H1 (cell line): ENCODE data around the gene CARM1. TPM values are rescaled to one million over a fixed set of nuclear protein-coding genes. Genes with fewer than 3 reads are reported as not detected.

ENCODE experiments used
- CTCF ChIA-PET: fragments of 300-600 bp; sonication (Branson Sonifier 250); formaldehyde crosslinking; loops from one replicate; lab custom pipeline; 2021; ENCODE audit not compliant: partially characterized antibody; lab: Charles Lee
- POLR2A ChIA-PET: fragments of 300-600 bp; sonication (Branson Sonifier 250); formaldehyde crosslinking; loops from one replicate; lab custom pipeline; 2021; ENCODE audit warnings: inconsistent platforms; ENCODE audit not compliant: partially characterized antibody; lab: Charles Lee
- DNase-seq, 2 experiments: peaks; one replicate each; pipeline versions ENCODE4 v3.0.0 to v3.0.0-alpha.2; 2010 to 2022; ENCODE audit warnings: low spot score in 2 of 2, low read depth in 1 of 2, mixed read lengths in 1 of 2
- FAIRE-seq: peaks from 2 replicates; lab custom pipeline; 2011; peaks lifted over from hg19 to GRCh38; lab: Jason Lieb, UNC
- H2AFZ ChIP-seq: 2 replicates; pipeline ENCODE4 v1.8.1; 2012; ENCODE audit warnings: low read length, inconsistent platforms
- H2AK5ac ChIP-seq: 2 replicates; pipeline ENCODE4 v1.6.1; 2013; ENCODE audit warnings: low read depth, low read length
- H2BK120ac ChIP-seq: replicated peaks from 2 replicates; pipeline ENCODE3; 2013; ENCODE audit warnings: low read depth, low read length, inconsistent platforms
- H2BK12ac ChIP-seq: 2 replicates; pipeline ENCODE4 v1.6.1; 2013; ENCODE audit warnings: low read depth, low read length
- H2BK15ac ChIP-seq: 2 replicates; pipeline ENCODE4 v1.6.1; 2013; ENCODE audit warnings: low read length
- H2BK20ac ChIP-seq: 2 replicates; pipeline ENCODE4 v1.6.1; 2013; ENCODE audit warnings: low read length
- H2BK5ac ChIP-seq: 2 replicates; pipeline ENCODE4 v1.6.1; 2013; ENCODE audit warnings: low read depth, low read length
- H3K14ac ChIP-seq: 2 replicates; pipeline ENCODE4 v1.6.1; 2013; ENCODE audit warnings: inconsistent platforms; ENCODE audit not compliant: insufficient read length
- H3K18ac ChIP-seq: 2 replicates; pipeline ENCODE4 v1.6.1; 2013; ENCODE audit warnings: low read length; ENCODE audit errors: extremely low read depth
- H3K23ac ChIP-seq: 2 replicates; pipeline ENCODE4 v1.6.1; 2013; ENCODE audit warnings: inconsistent platforms; ENCODE audit not compliant: insufficient read length
- H3K23me2 ChIP-seq: 2 replicates; pipeline ENCODE4 v1.6.1; 2013; ENCODE audit warnings: low read depth, low read length
- H3K27ac ChIP-seq: 2 replicates; pipeline ENCODE4 v1.6.1; 2011; ENCODE audit warnings: low read depth, low read length, inconsistent platforms
- H3K27me3 ChIP-seq, 4 experiments: replicated peaks in 1 of 4; 1 replicate in 1 of 4; 2 replicates in 3 of 4; pipeline versions ENCODE4 v1.6.1 to v1.8.1; 2011 to 2013; ENCODE audit warnings: low read length in 3 of 4, mild to moderate bottlenecking in 3 of 4, inconsistent platforms in 2 of 4, mixed read lengths in 2 of 4, moderate library complexity in 1 of 4; ENCODE audit not compliant: control insufficient read depth in 3 of 4, insufficient read depth in 3 of 4; ENCODE audit errors: extremely low read depth in 1 of 4
- H3K36me3 ChIP-seq, 4 experiments: 2 replicates each; pipeline versions ENCODE4 v1.6.1 to v1.8.1; 2011 to 2013; ENCODE audit warnings: mild to moderate bottlenecking in 4 of 4, low read length in 3 of 4, moderate library complexity in 2 of 4, control low read depth in 1 of 4, inconsistent platforms in 1 of 4; ENCODE audit not compliant: insufficient read depth in 4 of 4, control insufficient read depth in 2 of 4
- H3K4ac ChIP-seq: replicated peaks from 2 replicates; pipeline ENCODE3; 2013; ENCODE audit warnings: low read length, low read depth, mixed read lengths, inconsistent platforms; ENCODE audit not compliant: insufficient read length
- H3K4me1 ChIP-seq, 4 experiments: replicated peaks in 1 of 4; 1 replicate in 1 of 4; 2 replicates in 3 of 4; pipeline versions ENCODE4 v1.6.1 to v1.8.1; 2011 to 2013; ENCODE audit warnings: low read length in 3 of 4, inconsistent platforms in 2 of 4, mixed read lengths in 1 of 4; ENCODE audit not compliant: insufficient read depth in 4 of 4, control insufficient read depth in 3 of 4
- H3K4me2 ChIP-seq, 2 experiments: 2 replicates each; pipeline versions ENCODE4 v1.6.1 to v1.8.1; 2011 to 2013; ENCODE audit warnings: low read depth in 2 of 2, low read length in 2 of 2, control low read depth in 1 of 2, inconsistent platforms in 1 of 2, mild to moderate bottlenecking in 1 of 2; ENCODE audit not compliant: insufficient read depth in 1 of 2
- H3K4me3 ChIP-seq, 4 experiments: fragments of 200-600, 300-600 bp in 1 of 4; sonication (generic), shearing (Covaris generic), sonication (Bioruptor Twin) in 1 of 4; 2 replicates each; pipeline versions ENCODE4 v1.5.1 to v1.8.1; 2011 to 2016; ENCODE audit warnings: low read length in 4 of 4, low read depth in 3 of 4, control low read depth in 2 of 4, inconsistent platforms in 2 of 4, mild to moderate bottlenecking in 2 of 4, mixed read lengths in 1 of 4, moderate library complexity in 1 of 4; ENCODE audit not compliant: insufficient read depth in 2 of 4; ENCODE audit errors: extremely low read depth in 1 of 4
- H3K56ac ChIP-seq: replicated peaks from 2 replicates; pipeline ENCODE3; 2013; ENCODE audit warnings: low read depth, mild to moderate bottlenecking, mixed read lengths, low read length, inconsistent platforms; ENCODE audit not compliant: insufficient read length
- H3K79me1 ChIP-seq: 2 replicates; pipeline ENCODE4 v1.6.1; 2013; ENCODE audit warnings: low read depth, low read length, control low read depth
- H3K79me2 ChIP-seq, 2 experiments: 2 replicates each; pipeline versions ENCODE4 v1.6.1 to v1.8.1; 2012 to 2013; ENCODE audit warnings: low read length in 2 of 2, mild to moderate bottlenecking in 2 of 2, inconsistent platforms in 1 of 2; ENCODE audit not compliant: insufficient read depth in 2 of 2, control insufficient read depth in 1 of 2
- H3K9ac ChIP-seq, 4 experiments: replicated peaks in 1 of 4; 1 replicate in 1 of 4; 2 replicates in 3 of 4; pipeline versions ENCODE4 v1.6.1 to v1.8.1; 2011 to 2013; ENCODE audit warnings: low read depth in 3 of 4, low read length in 3 of 4, control low read depth in 2 of 4, mild to moderate bottlenecking in 2 of 4, moderate library complexity in 2 of 4, inconsistent platforms in 1 of 4; ENCODE audit errors: extremely low read depth in 1 of 4
- H3K9me3 ChIP-seq, 2 experiments: 2 replicates each; pipeline versions ENCODE4 v1.6.1 to v1.8.1; 2012 to 2013; ENCODE audit warnings: mild to moderate bottlenecking in 2 of 2, moderate library complexity in 2 of 2, control low read depth in 1 of 2, inconsistent platforms in 1 of 2, low read depth in 1 of 2, low read length in 1 of 2, mixed read lengths in 1 of 2; ENCODE audit not compliant: insufficient read depth in 2 of 2
- H4K20me1 ChIP-seq, 2 experiments: replicated peaks in 1 of 2; 2 replicates each; pipeline versions ENCODE3 to v1.8.1; 2011 to 2013; ENCODE audit warnings: inconsistent platforms in 2 of 2, low read length in 2 of 2, mild to moderate bottlenecking in 1 of 2; ENCODE audit not compliant: insufficient read depth in 2 of 2, control insufficient read depth in 1 of 2
- H4K5ac ChIP-seq: 2 replicates; pipeline ENCODE4 v1.6.1; 2013; ENCODE audit warnings: low read length, low read depth, mixed read lengths, inconsistent platforms; ENCODE audit not compliant: insufficient read length
- H4K8ac ChIP-seq: 2 replicates; pipeline ENCODE4 v1.8.0; 2013; ENCODE audit warnings: mild to moderate bottlenecking, moderate library complexity, low read length, inconsistent platforms; ENCODE audit not compliant: insufficient read depth; ENCODE audit errors: extremely low read depth
- H4K91ac ChIP-seq: replicated peaks from 2 replicates; pipeline ENCODE3; 2013; ENCODE audit warnings: low read length, mixed read lengths, inconsistent platforms; ENCODE audit not compliant: insufficient read length
- CEBPB ChIP-seq: IDR thresholded peaks from 2 replicates; pipeline ENCODE4 v1.6.1; 2012; ENCODE audit warnings: low read depth, low read length
- EP300 ChIP-seq, 2 experiments: IDR thresholded peaks; 1 replicate in 1 of 2; 2 replicates in 1 of 2; pipeline ENCODE4 v1.6.1; 2011 to 2012; ENCODE audit warnings: low read depth in 2 of 2, low read length in 2 of 2, mild to moderate bottlenecking in 2 of 2, borderline replicate concordance in 1 of 2, inconsistent platforms in 1 of 2, moderate library complexity in 1 of 2
- EZH2 ChIP-seq: fragments of 200-600 bp; sonication (generic); IDR thresholded peaks from 2 replicates; pipeline ENCODE4 v1.7.1; 2012; ENCODE audit warnings: low read depth, mild to moderate bottlenecking, moderate library complexity, low read length, inconsistent platforms; ENCODE audit not compliant: severe bottlenecking
- KDM4A ChIP-seq: IDR thresholded peaks from one replicate; pipeline ENCODE4 v1.7.1; 2012; ENCODE audit warnings: low read depth, mild to moderate bottlenecking, moderate library complexity, low read length, inconsistent platforms; ENCODE audit not compliant: severe bottlenecking
- NRF1 ChIP-seq: IDR thresholded peaks from 2 replicates; pipeline ENCODE4 v1.6.1; 2011; ENCODE audit warnings: mild to moderate bottlenecking, low read depth, low read length, improper control_type of control experiment
- PHF8 ChIP-seq: fragments of 200-600 bp; sonication (generic); conservative IDR thresholded peaks from 2 replicates; pipeline ENCODE4 v1.7.1; 2012; ENCODE audit warnings: low read depth, mild to moderate bottlenecking, inconsistent platforms, low read length, moderate library complexity
- TAF1 ChIP-seq: IDR thresholded peaks from 2 replicates; pipeline ENCODE4 v1.6.1; 2011; ENCODE audit warnings: mild to moderate bottlenecking, low read depth, low read length
- WGBS, 2 experiments: shearing (Covaris generic) in 1 of 2; methylation state at CpG; one replicate each; pipeline versions ENCODE4 v1.1.6 to v1.1.7; 2013 to 2015; ENCODE audit warnings: low lambda C conversion rate in 2 of 2, mixed read lengths in 2 of 2, inconsistent platforms in 1 of 2, low coverage in 1 of 2, missing lambda C conversion rate in 1 of 2; ENCODE audit not compliant: insufficient replicate concordance in 2 of 2, insufficient coverage in 1 of 2, insufficient read length in 1 of 2; ENCODE audit errors: extremely low coverage in 1 of 2, missing lambda C conversion rate in 1 of 2; 5-methylcytosine and 5-hydroxymethylcytosine counted together
- polyA plus RNA-seq, 7 experiments: library from polyadenylated mRNA; depleted of rRNA in 3 of 7; stranded (reverse) in 5 of 7; unstranded in 2 of 7; fragments of >200 nt in 5 of 7; fragments of 200-250 nt in 2 of 7; gene quantifications; 1 replicate in 5 of 7; 2 replicates in 1 of 7; 4 replicates in 1 of 7; pipeline versions ENCODE4 v1.2.1 to v1.2.3, GENCODE V29; 2011 to 2013; ENCODE audit warnings: missing spikeins in 2 of 7, mixed read lengths in 2 of 7
- total RNA-seq: library from RNA; stranded (reverse); fragmentation: NEBNext Ultra II Directional; extraction: Animal tissue kit (Norgen Biotek cat#: 25700); gene quantifications from 2 replicates; pipeline ENCODE4 v1.2.1, GENCODE V29; 2021
- TF ChIP-seq, protein P1 (sequence below): IDR thresholded peaks from 2 replicates; pipeline ENCODE4 v1.6.1; 2012; ENCODE audit warnings: inconsistent platforms

CARM1 gene
- total and polyA plus RNA-seq, 2 of the 8 experiments (the other 6 are each of a cell fraction or from before 2014, with no cell fraction given), result 134 to 164 TPM

DNA sequence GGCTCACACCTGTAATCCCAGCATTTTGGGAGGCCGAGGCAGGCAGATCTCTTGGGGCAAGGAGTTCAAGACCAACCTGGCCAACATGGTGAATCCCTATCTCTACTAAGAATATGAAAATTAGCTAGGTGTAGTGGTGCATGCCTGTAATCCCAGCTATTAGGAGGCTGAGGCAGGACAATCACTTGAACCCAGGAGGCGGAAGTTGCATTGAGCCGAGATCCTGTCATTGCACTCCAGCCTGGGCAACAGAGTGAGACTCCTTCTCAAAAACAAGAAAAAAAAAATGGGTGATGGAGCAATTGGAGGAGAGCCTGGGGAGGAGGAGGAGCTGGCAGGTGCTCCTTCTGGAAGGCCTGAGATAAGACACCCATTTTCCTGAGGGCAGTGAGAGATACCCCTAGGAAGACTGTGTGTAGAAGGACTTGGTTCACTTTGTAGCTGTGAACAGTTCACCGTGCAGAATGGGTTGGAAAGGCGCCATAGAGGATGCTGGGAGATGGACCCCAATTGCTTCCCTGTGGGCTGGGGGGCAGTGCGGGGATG, 8.7 kb upstream of the CARM1 start:
- no peak overlapping the region for H3K27ac ChIP-seq
- H2BK15ac ChIP-seq, result no peak overlapping the region
- no peak overlapping the region for H2AFZ ChIP-seq
- ChIA-PET CTCF (interaction anchor here (0.9 to 11.3 kb wide), 9 partner anchors 14 to 301 kb away, joined by 3 to 249 read pairs (median 5); partner anchors contain the start of genes C19orf38 and QTRT1), POLR2A (interaction anchor here (0.6 to 3.1 kb wide), 3 partner anchors 9 to 27 kb away, joined by 3 to 21 read pairs (median 4); partner anchors contain the start of gene TMED1)
- no peak overlapping the region for H3K4me3 ChIP-seq
- H4K20me1 ChIP-seq, result no peaks in the 10 kb centered on the region
- no peak overlapping the region for H4K8ac ChIP-seq
- no peaks in the 10 kb centered on the region for H3K23me2 ChIP-seq
- no peaks in the 10 kb centered on the region for H3K9me3 ChIP-seq
- no peak overlapping the region for H3K56ac ChIP-seq
- no peak overlapping the region for H4K5ac ChIP-seq
- no peaks in the 10 kb centered on the region for H3K79me2 ChIP-seq
- H3K27me3 ChIP-seq, result no peaks in the 10 kb centered on the region; a peak in 1 of 7 replicates
- H3K36me3 ChIP-seq, result no peaks in the 10 kb centered on the region
- DNase-seq, result no peak
- no peak for FAIRE-seq
- H2BK120ac ChIP-seq, result no peak overlapping the region
- no peak overlapping the region for H2AK5ac ChIP-seq
- no peak overlapping the region for H2BK20ac ChIP-seq
- H3K23ac ChIP-seq, result no peak overlapping the region
- H3K18ac ChIP-seq, result no peak overlapping the region
- H2BK5ac ChIP-seq, result no peak overlapping the region
- no peak overlapping the region for H2BK12ac ChIP-seq
- no peak overlapping the region for H4K91ac ChIP-seq
- no peak overlapping the region for H3K4me2 ChIP-seq
- 87% methylated on average over 6 of the region's 6 CpGs; no CpG with 5 or more reads in 1 of the 2 experiments for WGBS, 2 experiments
- H3K79me1 ChIP-seq, result no peaks in the 10 kb centered on the region
- no peak overlapping the region for H3K9ac ChIP-seq
- H3K4me1 ChIP-seq, result no peaks in the 10 kb centered on the region
- H3K14ac ChIP-seq, result no peak overlapping the region
- H3K4ac ChIP-seq, result no peak overlapping the region
- TF ChIP-seq TAF1 (no peak), EP300 (IDR thresholded peaks at IDR 0.05; ENCODE audit: borderline replicate concordance in 1 of 2, low read depth in 2 of 2, low read length in 2 of 2) (no peak), NRF1 (no peak), KDM4A (no peak), EZH2 (no peak), CEBPB (no peak), PHF8 (no peak)
- TF ChIP-seq, protein P1, sequence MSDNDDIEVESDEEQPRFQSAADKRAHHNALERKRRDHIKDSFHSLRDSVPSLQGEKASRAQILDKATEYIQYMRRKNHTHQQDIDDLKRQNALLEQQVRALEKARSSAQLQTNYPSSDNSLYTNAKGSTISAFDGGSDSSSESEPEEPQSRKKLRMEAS, result no peak
